A172 (cell line): ENCODE measurements around the gene KLHL6. TPM values are rescaled to one million over a fixed set of nuclear protein-coding genes. Genes with fewer than 3 reads are reported as not detected.
"Not testable (repeated sequence)": the region's sequence is repeated elsewhere in the genome, so short reads cannot be mapped to it uniquely, and the experiment has no call there.

Experiments
- DNase-seq: peaks from one replicate; pipeline ENCODE4 v3.0.0-alpha.2; 2015; ENCODE audit warnings: low spot score
- total RNA-seq: library from RNA; depleted of rRNA; stranded (reverse); fragments of >200 nt; shearing (Covaris generic); gene quantifications from 2 replicates; pipeline ENCODE4 v1.2.3, GENCODE V29; 2014

Gene KLHL6
- total RNA-seq, 1 experiment from 2014 or later: not detected

- DNase-seq: no peak
Measured at GRCh38 chr3:183532620-183533411, 22.7 kb downstream of the KLHL6 start.

GRCh38 chr3:183529717-183530116 lies 25.8 kb downstream of the KLHL6 start:
- DNase-seq: no peak

GRCh38 chr3:183529185-183529584 lies 26.3 kb downstream of the KLHL6 start:
- no peak for DNase-seq

- DNase-seq: not testable (repeated sequence)
Measured at GRCh38 chr3:183528758-183529157, 26.7 kb downstream of the KLHL6 start.

GRCh38 chr3:183527428-183528379 lies 27.8 kb downstream of the KLHL6 start:
- DNase-seq: no peak

- DNase-seq: no peak
Measured at GRCh38 chr3:183526838-183527427, 28.6 kb downstream of the KLHL6 start.

- no peak for DNase-seq
Measured at GRCh38 chr3:183524476-183524875, 31.0 kb downstream of the KLHL6 start.

- not testable (repeated sequence) for DNase-seq
Measured at GRCh38 chr3:183520741-183521556, 34.6 kb downstream of the KLHL6 start.

GRCh38 chr3:183520295-183520694 lies 35.2 kb downstream of the KLHL6 start:
- not testable (repeated sequence) for DNase-seq

- DNase-seq: no peak
Measured at GRCh38 chr3:183519891-183520290, 35.6 kb downstream of the KLHL6 start.

GRCh38 chr3:183518491-183519251 lies 36.8 kb downstream of the KLHL6 start:
- DNase-seq: no peak

- no peak for DNase-seq
Measured at GRCh38 chr3:183517607-183518006, 37.9 kb downstream of the KLHL6 start.

- no peak for DNase-seq
Measured at GRCh38 chr3:183515968-183516851, 39.3 kb downstream of the KLHL6 start.

GRCh38 chr3:183514021-183514420 lies 41.5 kb downstream of the KLHL6 start:
- DNase-seq: no peak

GRCh38 chr3:183513046-183513706 lies 42.3 kb downstream of the KLHL6 start:
- DNase-seq: no peak

- not testable (repeated sequence) for DNase-seq
Measured at GRCh38 chr3:183511286-183512131, 44.0 kb downstream of the KLHL6 start.

GRCh38 chr3:183508821-183509220 lies 46.7 kb downstream of the KLHL6 start:
- DNase-seq: no peak

GRCh38 chr3:183507551-183507950 lies 48.0 kb downstream of the KLHL6 start:
- no peak for DNase-seq
